ENCODE results near the gene ZNF621.
"Not testable (repeated sequence)": the region's sequence is repeated elsewhere in the genome, so short reads cannot be mapped to it uniquely, and the experiment has no call there.

The ZNF621 gene

DNA sequence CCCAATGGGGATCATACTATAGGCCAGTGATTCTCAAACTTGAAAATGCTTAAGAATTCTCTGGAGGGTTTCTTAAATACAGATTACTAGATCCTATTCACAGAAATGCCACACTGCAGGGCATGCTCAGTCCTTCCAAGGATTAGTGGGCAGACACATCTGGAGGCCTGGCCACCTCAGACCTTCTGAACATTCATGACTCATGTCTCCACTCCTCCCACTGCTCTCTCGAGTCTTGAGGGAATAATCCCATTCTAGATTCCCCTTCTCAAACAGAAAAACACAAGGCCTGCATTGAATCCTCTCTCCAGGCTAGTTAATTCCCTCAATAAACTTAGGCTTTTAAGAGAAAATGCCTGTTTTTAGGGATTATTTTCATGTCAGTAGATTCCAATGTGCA is 22.1 kb downstream of the ZNF621 start:
- DNase-seq (ENCODE audit: low read depth): no peak

DNA sequence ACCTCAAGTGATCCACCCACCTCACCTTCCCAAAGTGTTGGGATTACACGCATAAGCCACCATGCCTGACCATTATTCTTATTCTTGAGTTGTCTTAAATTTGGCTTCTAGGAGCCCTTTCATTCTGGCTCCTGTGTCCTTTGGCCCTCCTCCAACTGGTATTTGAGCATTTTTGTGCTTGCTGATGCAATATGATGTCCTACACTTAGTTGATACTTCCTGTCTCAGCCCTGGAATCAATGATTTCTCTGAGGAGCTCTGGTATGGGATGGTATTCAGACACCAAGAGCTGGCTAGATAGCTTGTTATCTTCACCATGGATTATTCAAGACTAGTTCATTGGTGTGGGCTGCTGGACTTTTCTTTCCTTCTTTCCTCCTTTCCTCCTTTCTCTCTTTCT is 25.4 kb downstream of the ZNF621 start:
- no peak for DNase-seq (ENCODE audit: low read depth)

DNA sequence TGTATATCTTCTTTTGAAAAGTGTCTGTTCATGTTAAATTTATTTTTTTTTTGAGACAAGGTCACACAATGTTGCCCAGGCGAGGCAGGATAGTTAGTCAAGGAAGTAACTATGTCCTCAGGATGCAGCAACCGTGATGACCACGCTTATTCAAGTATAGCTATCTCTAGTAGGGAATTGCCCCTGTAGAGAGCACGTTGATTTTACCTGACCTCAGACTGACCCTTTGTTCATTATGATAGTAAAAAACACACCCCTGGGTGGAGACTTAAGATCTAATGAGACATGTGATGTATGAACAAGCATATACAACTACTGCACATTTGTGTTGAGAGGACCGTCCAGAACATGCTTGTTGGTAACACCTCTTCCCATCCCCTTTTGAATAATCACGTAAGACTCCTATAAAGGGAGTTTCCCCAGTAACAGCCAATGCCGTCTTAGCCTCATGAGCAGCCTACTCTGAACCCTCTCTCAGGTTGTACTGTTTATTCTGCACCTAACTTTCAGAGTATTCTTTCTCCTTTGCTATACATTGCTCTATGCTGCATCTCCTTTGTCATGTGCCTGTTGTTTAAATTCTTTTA is 32.9 kb downstream of the ZNF621 start:
- DNase-seq (ENCODE audit: low read depth): no peak

DNA sequence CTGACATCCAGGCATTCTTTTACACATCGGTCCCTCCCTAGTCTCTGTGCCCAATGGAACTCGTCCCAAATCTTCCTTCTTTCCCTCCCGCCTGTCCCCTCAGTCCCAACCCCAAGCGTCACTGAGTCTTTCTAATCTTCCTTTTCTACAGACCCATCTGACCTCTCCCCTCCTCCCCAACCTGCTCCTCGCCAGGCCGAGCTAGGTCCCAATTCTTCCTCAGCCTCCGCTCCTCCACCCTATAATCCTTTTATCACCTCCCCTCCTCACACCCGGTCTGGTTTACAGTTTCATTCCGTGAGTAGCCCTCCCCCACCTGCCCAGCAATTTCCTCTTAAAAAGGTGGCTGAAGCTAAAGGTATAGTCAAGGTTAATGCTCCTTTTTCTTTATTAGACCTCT is 37.7 kb downstream of the ZNF621 start:
- DNase-seq (ENCODE audit: low read depth): not testable (repeated sequence)

DNA sequence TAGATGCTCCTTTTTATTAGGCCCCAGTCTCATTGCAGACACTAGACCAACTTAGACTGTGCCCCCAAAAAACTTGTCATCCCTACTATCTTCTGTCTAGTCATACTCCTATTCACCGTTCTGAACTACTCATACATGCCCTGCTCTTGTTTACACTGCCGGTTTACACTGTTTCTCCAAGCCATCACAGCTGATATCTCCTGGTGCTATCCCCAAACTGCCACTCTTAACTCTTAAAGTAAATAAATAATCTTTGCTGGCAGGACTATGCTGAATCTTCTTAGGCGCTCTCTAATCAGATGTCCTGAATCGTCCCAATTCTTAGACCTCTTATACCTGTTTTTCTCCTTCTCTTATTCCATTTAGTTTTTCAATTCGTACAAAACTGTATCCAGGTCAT is 40.9 kb downstream of the ZNF621 start:
- not testable (repeated sequence) for DNase-seq (ENCODE audit: low read depth)

DNA sequence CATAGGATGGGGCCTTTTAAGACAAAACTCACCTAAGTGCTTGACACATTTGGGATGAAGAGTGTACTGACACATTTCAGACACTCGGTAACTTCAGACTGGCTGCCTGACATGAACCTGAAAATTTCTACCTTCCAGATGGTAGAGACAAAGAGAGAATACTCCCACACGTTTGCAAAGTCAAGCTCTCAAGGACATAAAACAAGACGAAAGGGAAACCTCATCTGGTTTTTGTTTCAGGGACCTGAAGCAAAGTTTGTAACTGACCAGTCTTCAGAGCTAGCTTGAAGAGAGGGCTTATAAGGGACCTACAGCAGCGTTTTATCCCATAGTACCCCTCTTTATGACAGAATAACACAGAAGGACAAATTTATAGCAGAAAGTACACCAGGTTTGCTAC is 41.9 kb downstream of the ZNF621 start:
- no peak for DNase-seq (ENCODE audit: low read depth)

DNA sequence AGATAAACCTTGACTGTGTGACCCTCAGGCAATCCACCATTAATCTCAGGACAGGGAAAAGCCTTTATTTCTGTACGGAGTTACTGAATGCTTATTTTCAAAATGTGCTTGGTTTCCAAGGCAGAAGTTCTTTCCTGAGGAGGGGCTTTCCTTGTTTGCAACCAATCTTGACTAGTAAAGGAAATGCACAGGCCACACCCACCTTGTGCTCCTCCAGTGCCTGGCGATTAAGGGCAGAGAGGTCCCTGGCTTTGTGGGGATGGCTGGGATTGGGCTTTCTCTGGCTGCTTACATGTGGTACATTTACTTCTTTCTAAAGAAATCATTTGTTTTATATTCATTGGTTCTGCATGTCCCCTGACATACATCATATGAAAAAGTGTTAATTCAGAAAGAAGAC is 47.8 kb downstream of the ZNF621 start:
- DNase-seq (ENCODE audit: low read depth): no peak

DNA sequence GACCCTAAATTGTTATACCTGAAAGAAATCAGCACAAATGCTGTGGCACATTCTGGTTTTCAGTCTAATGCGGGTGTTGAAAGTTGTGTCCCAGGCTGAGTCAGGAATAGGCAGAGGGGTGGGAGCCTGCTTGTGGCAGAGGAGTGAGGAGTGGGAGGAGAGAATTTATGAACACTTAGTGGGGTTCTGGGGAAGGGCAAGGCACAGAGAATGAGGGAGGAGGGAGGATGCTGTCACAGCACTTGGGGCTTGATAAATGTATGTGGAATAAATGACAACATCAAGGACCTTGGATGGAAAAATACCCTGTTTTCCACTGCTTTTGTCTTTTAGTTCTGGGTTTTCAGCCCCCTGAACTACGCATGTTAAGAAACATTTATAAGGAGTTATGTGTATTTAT is 49.3 kb downstream of the ZNF621 start:
- no peak for DNase-seq (ENCODE audit: low read depth)

DNA sequence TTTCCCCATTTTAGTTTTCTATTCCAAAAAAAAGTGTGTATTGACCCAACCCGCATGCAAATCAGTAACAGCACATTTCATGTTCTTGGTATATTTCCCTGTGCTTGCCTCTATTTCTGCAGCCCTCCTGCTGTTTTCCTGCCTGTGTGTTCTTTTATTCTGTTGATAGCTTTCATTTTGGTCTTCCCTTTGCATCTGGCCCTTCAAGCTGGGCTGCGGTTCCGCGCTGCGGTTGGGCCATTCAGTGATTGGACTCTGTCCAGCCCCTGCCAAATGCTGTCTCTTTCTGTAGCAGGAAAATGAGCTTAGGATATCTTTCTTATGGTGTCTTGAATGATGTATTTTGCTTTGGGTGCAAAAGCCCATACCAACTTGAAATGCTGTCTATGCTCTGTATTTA is 49.9 kb downstream of the ZNF621 start:
- DNase-seq (ENCODE audit: low read depth): no peak

DNA sequence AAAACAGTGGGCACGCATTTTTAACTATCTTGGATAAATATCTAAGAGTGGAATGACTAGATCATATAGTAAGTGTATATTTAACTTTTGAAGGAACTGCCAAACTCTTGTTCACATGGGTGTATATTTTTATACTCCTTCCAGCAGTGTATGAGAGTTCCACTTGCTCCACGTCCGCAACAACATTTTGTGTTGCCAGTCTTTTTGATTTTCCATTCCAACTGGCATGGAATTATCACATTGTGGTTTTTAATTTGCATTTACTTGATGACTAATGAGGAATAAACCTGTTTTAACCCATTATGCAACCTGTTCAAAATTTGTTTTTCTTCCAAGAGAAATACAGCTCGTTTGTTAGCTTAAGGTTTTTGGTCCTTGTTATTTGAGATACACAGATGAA is 51.6 kb downstream of the ZNF621 start:
- no peak for DNase-seq (ENCODE audit: low read depth)

DNA sequence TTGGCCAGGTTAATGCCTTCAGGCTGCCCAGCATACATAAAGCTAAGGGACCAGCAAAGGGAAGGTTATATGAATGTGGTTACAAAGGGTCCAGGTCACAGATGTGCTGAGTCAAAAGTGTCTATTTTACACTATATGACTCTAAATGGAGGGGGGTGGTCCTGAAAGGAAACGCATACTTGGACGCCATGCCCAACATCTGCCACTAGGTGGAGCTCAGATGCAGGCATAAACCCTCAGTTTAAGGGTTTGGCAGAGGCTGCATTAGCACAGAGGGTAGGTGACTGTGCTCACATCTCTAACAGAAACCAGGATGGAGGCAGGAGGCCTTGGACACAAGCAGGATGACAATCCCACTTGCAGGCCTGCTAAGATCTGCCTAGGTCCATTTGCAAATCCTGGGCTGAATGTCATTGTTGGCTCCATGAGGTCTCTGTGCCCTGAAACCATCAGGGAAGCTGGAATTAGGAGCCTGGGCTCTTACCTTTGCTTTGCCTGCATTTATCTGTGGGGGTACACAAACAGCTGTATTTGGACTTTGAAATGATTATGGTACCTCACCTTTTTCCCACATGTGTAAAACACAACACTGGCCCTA is 55.8 kb downstream of the ZNF621 start:
- DNase-seq (ENCODE audit: low read depth): peak; percentile 45

DNA sequence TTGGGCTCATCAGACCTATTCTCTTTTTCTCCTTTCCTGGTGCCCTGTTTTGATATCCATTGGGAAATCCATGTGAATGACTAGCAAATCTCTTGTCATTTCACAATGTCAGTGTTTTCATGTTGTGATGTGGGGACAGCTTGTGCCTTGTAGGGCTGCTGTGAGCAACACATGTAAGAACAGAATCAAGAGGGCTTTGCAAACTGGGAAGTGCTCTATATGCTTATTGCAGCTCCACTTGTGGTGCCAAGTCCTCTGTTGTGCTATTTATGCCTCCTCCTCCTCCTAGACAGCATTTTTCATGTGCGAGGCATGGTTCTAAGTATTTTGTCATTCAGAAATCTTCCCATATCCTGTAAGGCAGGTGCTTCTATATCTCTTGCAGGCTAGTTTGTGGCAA is 56.4 kb downstream of the ZNF621 start:
- DNase-seq (ENCODE audit: low read depth): no peak

DNA sequence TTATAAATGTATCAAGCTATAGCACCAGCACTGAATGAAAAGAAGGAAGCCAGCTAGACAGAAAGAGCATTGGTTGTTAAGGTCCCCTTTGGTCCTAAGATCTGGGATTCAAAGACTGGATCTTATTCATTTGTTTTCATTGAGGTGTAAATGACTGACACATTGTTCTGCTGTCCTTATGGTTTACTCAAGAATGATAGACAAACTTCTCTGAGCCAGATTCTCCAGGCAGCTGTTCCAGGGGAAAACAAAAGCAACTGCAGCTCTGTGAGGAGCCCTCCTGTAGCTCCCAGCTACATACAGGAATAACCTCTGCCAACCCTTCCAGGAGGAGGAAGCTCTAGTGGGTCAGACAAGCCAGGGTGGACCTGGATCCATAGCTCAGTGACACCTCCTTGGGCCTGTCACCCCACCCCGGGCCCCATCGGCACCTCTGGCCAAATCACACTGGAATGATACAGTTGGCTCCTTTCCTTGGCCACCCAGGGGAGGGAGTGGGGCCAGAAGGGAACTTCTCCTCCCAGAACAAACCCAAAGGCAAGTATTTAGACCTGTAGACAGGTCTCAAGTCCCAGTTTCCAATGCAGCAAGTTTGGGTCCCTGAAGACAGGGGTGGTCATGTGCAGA is 57.8 kb downstream of the ZNF621 start:
- no peak for DNase-seq (ENCODE audit: low read depth)

DNA sequence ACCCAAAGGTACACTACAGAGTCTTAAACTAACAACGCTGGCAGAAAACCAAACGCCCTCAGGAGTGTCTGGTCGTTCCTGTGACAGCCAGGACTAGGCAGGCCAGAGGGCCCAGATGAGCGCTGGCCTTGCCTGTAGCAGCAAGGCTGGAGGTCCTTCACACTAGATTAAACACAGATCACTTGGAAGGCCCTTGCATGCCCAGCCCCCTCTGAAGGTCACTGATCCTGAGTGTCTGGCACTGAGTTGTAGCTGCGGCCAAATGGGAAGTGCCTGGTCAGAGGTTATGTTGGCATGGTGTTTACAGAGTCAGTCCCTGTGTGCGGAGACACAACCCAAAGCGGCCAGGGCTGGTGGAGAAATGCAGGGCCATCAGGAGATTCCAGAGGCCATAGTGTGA is 58.9 kb downstream of the ZNF621 start:
- no peak for DNase-seq (ENCODE audit: low read depth)

DNA sequence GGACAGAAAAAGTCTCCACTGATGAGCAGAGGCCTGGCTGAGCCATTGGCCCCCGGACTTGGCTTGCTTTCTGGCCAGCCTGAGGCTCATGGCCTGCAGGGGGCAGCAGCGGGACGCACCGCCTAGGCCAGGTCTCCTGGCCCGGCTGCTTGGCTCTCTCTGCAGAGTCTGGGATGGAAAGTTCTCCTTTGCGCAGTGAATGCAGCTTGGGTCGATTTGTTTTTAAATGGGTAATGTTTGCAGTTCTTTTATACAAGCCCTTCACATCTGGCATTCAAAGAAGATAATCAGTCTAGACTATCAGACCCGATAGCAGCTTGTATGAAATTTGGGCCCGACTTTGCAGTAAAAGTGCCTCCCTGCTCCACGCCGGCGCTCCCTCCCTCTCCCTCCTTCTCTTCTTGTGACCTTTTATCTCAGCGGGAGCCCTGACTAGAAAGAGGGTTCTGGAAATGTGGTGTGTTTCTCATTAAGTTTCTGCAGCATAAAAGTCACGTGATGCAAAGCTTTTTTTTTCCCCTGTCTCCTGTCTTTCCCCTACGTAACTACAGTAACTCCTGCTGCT is 59.9 kb downstream of the ZNF621 start:
- DNase-seq (ENCODE audit: low read depth): peak; percentile 54

DNA sequence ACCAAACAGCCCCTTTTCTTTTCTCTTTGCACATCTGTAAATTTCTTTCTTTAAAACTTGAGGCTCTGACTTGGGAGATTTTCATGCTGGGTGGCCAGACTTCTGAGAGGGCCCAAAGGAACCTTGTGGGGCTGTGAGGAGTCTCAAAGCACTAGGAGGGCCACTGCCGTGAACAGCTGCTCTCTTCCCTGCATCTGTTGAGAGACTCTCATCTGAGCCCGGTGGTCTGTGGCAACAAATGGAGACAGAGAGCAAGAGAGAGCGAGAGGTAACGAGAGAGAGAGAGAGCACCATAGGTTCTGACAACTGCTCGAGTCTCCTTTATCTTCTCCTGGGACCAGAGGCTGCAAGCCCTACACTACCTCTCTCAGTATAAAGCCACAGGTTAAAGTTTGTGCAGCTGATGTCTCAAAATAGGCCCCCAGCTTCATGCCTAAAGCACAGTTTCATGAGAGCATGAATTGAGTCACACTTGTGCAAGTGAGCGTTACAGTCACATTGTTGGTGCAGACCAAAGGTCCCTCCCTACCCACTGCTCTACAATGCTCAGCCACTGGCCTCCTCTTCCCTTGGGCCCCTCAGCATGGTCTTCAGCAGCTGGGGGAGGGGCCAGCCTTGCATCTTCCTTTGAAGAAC is 60.7 kb downstream of the ZNF621 start:
- DNase-seq (ENCODE audit: low read depth): no peak

DNA sequence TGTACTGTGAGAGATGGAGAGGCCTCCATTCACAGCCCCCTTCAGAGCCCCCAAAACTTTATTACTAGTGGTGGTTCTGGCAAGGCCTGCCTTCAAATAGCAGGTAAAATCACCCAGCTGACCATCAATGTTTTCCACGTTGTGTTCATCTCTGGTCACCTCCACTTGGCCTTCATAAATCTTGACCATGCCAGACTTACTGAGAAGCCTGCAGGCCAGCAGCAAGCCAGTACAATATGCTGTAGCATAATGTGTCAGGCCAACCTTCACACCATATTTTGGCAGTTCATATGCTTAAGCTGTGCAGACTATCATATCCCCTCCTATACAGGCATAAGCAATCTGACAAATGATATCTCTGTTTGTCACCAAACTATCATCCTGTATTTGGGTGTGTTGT is 62.1 kb downstream of the ZNF621 start:
- DNase-seq (ENCODE audit: low read depth): no peak

DNA sequence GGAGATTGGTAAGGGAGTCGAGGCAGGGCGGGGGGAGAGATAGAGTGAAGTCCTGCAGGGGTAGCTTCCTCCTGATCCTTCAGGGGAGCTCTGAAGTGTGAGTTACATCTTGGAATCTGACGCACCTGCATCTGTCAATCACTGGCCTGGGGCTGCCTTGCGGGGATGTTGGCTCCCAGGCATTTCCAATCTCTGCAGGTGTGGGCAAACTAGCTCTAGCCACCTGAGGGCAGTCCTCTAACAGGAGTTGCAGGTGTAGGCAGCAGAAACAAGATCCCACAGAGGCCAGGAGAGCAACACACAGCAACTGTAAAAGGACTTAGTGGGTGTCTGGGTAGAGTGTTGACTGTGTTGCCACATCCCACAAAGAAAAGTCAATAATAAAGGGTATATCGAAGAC is 63.6 kb downstream of the ZNF621 start:
- DNase-seq (ENCODE audit: low read depth): no peak

All from stimulated activated CD8-positive, alpha-beta memory T cell treated with anti-CD3 and anti-CD28 coated beads, Interleukin-15, amount 100 ng/mL, for 1 hour (primary cell).